ENCODE data around the gene LHFPL4.

The LHFPL4 gene

DNA sequence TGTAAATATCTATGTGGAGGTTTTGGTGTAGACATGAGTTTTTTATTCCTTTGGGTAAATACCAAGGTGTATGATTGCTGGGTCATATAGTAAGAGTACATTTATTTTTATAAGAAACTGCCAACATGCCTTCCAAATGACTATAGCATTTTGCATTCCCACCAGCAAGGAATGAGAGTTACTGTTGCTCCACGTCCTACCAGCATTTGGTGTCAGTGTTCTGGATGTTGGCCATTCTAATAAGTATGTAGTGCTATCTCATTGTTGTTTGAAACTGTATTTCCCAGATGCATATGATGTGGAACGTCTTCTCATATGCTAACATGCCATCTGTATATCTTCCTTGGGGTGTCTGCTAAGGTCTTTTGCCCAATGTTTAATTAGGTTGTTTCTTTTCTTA, 38.7 kb downstream of the LHFPL4 start:
- TF ChIP-seq CREB1 (IDR thresholded peaks at IDR 0.05; ENCODE audit: low read depth) (no peak), FOXM1 (IDR thresholded peaks at IDR 0.05; ENCODE audit: borderline replicate concordance, low read depth) (no peak), MAX (IDR thresholded peaks at IDR 0.05) (no peak), RAD21 (IDR thresholded peaks at IDR 0.05; ENCODE audit: low read depth) (no peak), TCF12 (IDR thresholded peaks at IDR 0.05; ENCODE audit: low read depth) (no peak), EP300 (IDR thresholded peaks at IDR 0.05; ENCODE audit: borderline replicate concordance) (no peak), ZBTB7A (IDR thresholded peaks at IDR 0.05; ENCODE audit: low read depth) (no peak), TEAD4 (IDR thresholded peaks at IDR 0.05) (no peak), CEBPB (IDR thresholded peaks at IDR 0.05) (no peak), NFIC (IDR thresholded peaks at IDR 0.05) (no peak), YY1 (IDR thresholded peaks at IDR 0.05; ENCODE audit: low read depth) (no peak), EGR1 (IDR thresholded peaks at IDR 0.05) (no peak), TAF1 (IDR thresholded peaks at IDR 0.05; ENCODE audit: low read depth) (no peak)
- TF ChIP-seq, protein P1, sequence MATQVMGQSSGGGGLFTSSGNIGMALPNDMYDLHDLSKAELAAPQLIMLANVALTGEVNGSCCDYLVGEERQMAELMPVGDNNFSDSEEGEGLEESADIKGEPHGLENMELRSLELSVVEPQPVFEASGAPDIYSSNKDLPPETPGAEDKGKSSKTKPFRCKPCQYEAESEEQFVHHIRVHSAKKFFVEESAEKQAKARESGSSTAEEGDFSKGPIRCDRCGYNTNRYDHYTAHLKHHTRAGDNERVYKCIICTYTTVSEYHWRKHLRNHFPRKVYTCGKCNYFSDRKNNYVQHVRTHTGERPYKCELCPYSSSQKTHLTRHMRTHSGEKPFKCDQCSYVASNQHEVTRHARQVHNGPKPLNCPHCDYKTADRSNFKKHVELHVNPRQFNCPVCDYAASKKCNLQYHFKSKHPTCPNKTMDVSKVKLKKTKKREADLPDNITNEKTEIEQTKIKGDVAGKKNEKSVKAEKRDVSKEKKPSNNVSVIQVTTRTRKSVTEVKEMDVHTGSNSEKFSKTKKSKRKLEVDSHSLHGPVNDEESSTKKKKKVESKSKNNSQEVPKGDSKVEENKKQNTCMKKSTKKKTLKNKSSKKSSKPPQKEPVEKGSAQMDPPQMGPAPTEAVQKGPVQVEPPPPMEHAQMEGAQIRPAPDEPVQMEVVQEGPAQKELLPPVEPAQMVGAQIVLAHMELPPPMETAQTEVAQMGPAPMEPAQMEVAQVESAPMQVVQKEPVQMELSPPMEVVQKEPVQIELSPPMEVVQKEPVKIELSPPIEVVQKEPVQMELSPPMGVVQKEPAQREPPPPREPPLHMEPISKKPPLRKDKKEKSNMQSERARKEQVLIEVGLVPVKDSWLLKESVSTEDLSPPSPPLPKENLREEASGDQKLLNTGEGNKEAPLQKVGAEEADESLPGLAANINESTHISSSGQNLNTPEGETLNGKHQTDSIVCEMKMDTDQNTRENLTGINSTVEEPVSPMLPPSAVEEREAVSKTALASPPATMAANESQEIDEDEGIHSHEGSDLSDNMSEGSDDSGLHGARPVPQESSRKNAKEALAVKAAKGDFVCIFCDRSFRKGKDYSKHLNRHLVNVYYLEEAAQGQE (IDR thresholded peaks at IDR 0.05; ENCODE audit: low read depth) = no peak

DNA sequence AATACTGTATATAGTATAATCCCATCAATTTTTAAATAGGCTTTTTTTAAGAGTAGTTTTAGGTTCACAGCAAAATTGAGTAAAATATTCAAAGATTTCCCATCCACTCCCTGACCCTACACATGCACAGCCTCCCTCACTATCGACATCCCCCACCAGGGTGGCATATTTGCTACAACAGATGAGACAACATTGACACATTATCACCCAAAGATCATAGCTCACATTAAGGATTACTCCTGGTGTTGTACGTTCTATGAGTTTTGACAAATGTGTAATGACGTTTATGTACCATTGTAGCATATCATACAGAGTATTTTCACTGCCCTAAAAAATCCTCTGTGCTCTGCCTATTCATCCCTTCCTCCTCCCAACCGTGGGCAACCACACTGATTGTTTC, 39.3 kb downstream of the LHFPL4 start:
- no peak for TF ChIP-seq MAX (IDR thresholded peaks at IDR 0.05)
- TF ChIP-seq TCF12 (IDR thresholded peaks at IDR 0.05; ENCODE audit: low read depth) = no peak
- TF ChIP-seq, protein P2, sequence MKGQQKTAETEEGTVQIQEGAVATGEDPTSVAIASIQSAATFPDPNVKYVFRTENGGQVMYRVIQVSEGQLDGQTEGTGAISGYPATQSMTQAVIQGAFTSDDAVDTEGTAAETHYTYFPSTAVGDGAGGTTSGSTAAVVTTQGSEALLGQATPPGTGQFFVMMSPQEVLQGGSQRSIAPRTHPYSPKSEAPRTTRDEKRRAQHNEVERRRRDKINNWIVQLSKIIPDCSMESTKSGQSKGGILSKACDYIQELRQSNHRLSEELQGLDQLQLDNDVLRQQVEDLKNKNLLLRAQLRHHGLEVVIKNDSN (IDR thresholded peaks at IDR 0.05) = no peak
- TF ChIP-seq EP300 (IDR thresholded peaks at IDR 0.05; ENCODE audit: borderline replicate concordance) = no peak
- TF ChIP-seq, protein P1 (IDR thresholded peaks at IDR 0.05; ENCODE audit: low read depth) = no peak
- no peak for TF ChIP-seq EGR1 (IDR thresholded peaks at IDR 0.05)
- TF ChIP-seq CREB1 (IDR thresholded peaks at IDR 0.05; ENCODE audit: low read depth) = no peak
- no peak for TF ChIP-seq YY1 (IDR thresholded peaks at IDR 0.05; ENCODE audit: low read depth)
- no peak for TF ChIP-seq NFIC (IDR thresholded peaks at IDR 0.05)
- no peak for TF ChIP-seq ZBTB7A (IDR thresholded peaks at IDR 0.05; ENCODE audit: low read depth)
- TF ChIP-seq FOXM1 (IDR thresholded peaks at IDR 0.05; ENCODE audit: borderline replicate concordance, low read depth) = no peak
- TF ChIP-seq CEBPB (IDR thresholded peaks at IDR 0.05) = no peak
- no peak for TF ChIP-seq TEAD4 (IDR thresholded peaks at IDR 0.05)
- no peak for TF ChIP-seq TAF1 (IDR thresholded peaks at IDR 0.05; ENCODE audit: low read depth)
- no peak for TF ChIP-seq RAD21 (IDR thresholded peaks at IDR 0.05; ENCODE audit: low read depth)

DNA sequence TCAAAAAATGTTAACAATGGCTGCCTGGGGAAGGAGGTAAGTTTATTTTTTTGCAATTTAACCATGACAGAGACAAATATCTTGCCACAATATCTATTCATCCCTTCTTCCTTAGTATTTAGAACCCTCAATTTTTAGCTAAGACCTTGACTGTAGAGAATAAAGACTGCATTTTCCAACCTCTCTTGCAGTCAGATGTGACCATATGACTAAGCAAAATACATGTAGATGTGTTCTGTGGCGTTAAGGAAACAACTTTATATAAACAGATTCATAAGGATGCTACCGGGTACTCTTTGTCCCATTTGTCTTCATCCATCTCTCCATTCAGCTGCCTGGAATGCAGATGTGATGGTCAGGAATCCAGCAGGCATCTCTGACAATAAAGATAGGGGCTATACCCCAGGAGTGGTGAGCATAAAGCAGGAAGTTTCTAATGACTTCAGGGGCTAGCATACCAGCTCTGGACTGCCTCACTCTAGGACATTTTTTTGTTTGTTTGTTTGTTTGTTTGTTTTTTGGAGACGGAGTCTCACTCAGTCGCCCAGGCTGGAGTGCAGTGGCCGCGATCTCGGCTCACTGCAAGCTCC, 41.1 kb downstream of the LHFPL4 start:
- TF ChIP-seq CEBPB (IDR thresholded peaks at IDR 0.05) (no peak), FOXM1 (IDR thresholded peaks at IDR 0.05; ENCODE audit: borderline replicate concordance, low read depth) (no peak), EP300 (IDR thresholded peaks at IDR 0.05; ENCODE audit: borderline replicate concordance) (no peak), TEAD4 (IDR thresholded peaks at IDR 0.05) (no peak), TCF12 (IDR thresholded peaks at IDR 0.05; ENCODE audit: low read depth) (no peak)
- TF ChIP-seq, protein P2 (IDR thresholded peaks at IDR 0.05) = no peak

- TF ChIP-seq TAF1 (IDR thresholded peaks at IDR 0.05; ENCODE audit: low read depth) (no peak), TEAD4 (IDR thresholded peaks at IDR 0.05) (no peak), NFIC (IDR thresholded peaks at IDR 0.05) (no peak), RAD21 (IDR thresholded peaks at IDR 0.05; ENCODE audit: low read depth) (no peak), MAX (IDR thresholded peaks at IDR 0.05) (no peak), EGR1 (IDR thresholded peaks at IDR 0.05) (no peak), EP300 (IDR thresholded peaks at IDR 0.05; ENCODE audit: borderline replicate concordance) (no peak), CREB1 (IDR thresholded peaks at IDR 0.05; ENCODE audit: low read depth) (no peak), CEBPB (IDR thresholded peaks at IDR 0.05) (no peak), TCF12 (IDR thresholded peaks at IDR 0.05; ENCODE audit: low read depth) (no peak), ZBTB7A (IDR thresholded peaks at IDR 0.05; ENCODE audit: low read depth) (no peak)
- TF ChIP-seq, protein P2 (IDR thresholded peaks at IDR 0.05) = no peak
These were observed 44.8 kb downstream of the LHFPL4 start for GRCh38 chr3:9508781-9509180.

All from Ishikawa (cell line).